Measurements from ENCODE around the gene PRKD1.

PRKD1 gene

DNA sequence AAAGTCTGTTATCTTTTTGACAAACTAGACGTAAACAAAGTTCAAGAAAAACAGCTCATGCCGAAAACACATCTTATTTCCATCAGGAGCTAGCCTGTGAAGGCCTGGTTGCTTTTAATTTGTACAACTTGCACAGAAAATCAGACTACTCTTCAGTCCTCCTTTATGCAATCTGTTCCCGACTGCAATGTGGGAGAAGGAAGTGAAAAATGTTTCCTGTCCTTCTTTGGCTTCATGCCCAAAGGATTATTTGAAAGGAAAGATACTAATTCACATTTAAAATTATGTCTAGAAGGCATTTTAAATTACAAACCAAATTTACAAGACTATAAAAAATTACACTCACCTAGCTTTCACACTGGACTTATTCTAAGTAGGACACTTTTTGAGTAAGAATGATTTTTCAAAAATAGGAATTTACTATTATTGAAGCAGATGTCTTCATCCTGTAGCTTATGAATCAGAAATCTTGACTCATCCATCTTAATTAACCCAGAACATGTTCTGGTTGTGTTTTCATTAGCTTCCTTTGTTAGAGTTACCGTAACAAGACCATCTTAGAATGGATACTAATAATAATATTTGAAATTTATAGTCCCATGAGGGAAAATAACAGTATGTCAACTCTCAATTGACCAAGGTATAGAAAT lies 272.6 kb downstream of the PRKD1 start:
- DNase-seq: no peak

DNA sequence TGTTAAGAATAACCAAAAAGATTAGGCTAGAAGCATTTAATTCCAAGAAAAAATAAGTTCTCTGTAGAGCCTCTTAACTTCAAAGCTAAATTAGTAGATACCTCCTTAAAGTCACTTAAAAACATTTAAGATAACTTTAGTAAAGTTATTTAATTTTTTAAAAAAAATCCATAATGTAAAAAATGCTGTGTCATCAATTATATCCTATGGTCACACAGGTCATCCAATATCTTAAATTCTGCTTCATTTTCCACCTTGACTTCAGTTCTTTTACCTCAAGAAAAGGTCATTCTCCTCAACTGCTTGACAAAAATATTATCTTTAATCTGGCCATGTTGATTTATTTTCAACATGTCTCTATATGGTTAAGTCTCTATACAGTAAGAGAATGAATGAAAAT lies 274.3 kb downstream of the PRKD1 start:
- no peak for DNase-seq

DNA sequence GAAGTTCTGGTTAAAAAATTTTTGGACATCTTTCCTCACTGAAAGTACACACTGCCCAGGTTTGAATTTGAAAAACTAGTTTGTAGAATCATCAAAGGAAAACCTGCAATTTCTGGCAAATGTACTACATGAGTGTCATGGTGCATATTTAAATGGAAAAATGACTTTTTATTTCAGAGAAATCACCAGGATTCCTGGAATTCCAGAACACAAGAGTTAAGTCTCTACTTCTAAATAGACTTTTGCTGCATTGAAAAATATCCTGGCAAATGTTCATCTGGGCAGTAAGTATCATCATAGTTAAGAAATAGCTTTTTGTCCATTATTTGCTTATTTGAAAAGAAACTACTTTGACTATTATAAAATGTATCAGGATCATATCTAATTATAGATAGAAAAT lies 275.1 kb downstream of the PRKD1 start:
- DNase-seq: no peak

- DNase-seq: no peak
These were observed 276.9 kb downstream of the PRKD1 start for GRCh38 chr14:29650554-29651269.

DNA sequence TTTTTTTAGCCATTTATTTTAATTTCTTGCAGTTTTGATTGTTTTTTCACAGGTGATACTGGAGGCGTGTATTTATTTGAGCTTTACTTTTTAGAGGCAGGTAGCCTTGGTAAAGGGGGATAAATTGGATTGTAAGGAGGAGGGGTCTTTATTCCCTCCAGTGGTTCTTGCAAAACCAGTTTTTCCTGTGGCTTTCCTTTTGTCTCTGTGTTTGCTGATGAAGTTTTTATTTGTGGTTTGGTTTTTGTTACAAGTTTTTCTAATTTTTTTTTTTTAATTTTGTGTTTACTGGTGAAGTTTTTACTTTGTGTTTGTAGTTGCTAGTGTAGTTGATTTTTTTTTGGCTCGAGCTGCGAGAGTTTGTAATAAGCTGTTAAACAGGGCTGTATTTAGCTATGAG lies 278.5 kb downstream of the PRKD1 start:
- no peak for DNase-seq

DNA sequence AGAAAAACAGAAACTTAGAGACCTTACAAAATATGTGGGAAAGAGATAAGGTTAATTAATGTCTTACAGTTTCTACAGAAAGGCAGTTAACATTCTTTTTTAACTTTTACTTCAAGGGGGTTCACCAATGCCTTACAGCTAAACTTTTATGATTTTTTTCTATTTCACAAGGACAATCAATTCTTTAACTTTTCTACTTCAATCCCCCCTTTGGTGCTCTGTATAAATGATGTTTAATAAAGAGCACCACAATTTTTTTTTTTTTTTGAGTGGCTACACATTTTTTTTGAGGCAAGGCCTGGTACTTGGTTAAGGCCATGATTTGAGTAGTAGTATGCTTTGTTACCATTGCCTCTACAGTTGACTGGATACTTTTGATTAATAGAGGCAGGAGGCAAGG lies 279.6 kb downstream of the PRKD1 start:
- DNase-seq: no peak

GRCh38 chr14:29645117-29645516 lies 282.5 kb downstream of the PRKD1 start:
- no peak for DNase-seq

DNA sequence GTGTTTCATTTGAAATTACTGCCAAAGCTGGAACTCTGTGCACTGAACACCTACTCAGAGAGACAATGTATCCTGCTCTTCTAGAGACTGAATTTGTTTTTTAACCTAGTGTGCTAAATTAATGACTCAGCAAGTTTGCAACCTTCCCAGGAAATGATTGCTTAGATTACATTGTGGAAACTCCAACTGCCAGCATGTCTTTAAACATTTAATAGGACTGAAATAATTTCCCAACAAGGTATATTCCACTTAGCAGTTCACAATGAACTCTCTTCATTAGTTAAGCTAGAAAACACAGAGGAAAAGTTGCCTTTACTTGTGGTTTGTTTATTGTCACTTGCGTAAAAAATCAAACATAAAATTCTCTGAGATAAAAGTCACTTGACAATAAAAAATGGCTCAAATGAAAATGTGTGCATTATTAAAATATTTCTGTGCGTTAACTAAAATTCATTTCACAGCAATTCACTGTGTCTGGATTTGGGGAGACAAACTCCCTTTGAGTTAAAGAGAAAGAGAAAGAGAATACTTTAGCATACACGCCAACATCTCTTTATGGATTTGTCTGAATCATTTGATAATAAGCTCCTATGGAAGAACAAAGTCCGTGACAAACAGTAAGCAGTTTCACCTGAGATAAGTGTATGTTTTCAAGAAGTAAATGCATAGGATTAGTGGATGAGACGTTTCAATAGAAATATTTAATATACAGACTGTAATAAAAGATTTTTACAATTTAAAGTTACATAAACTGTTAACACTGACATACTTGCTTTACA lies 284.0 kb downstream of the PRKD1 start:
- no peak for DNase-seq

DNA sequence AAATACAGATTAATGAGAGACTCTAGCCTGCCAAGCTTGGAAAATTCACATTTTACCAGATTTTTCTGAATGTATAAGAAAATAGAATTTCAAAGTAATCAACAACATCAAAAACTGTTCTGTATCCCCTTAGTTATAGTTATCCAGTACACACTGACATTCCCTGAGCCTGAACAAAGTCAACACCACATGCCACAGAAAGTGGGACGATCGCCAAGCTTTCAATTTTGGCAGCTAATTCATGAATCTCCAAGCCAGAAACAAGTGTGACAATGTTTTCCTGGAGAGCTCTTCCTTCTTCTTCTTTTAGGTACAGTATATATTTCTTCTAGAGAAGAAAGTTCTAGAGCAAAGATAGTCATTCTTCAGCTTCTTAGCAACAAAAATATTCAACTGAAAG lies 290.2 kb downstream of the PRKD1 start:
- no peak for DNase-seq

DNA sequence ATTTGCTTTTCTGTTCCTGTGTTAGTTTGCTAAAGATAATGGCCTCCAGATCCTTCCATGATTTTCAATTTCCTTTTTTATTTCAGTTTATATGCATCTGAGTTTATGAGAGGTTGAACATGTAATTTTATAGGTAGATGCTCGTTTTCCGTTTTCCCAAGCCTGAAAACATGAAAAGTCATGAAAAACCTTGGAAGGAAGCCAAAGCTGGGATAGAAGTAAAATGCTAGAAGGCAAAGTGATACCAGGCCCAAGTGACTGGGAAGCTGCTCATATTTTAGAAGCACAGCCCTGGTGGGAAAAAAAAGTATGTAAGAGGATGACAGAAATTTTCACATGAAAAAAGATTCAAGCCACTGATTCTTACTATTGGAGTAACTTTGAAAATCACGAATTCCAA lies 290.8 kb downstream of the PRKD1 start:
- DNase-seq: no peak

- no peak for DNase-seq
These were observed 297.0 kb downstream of the PRKD1 start for GRCh38 chr14:29630566-29631160.

DNA sequence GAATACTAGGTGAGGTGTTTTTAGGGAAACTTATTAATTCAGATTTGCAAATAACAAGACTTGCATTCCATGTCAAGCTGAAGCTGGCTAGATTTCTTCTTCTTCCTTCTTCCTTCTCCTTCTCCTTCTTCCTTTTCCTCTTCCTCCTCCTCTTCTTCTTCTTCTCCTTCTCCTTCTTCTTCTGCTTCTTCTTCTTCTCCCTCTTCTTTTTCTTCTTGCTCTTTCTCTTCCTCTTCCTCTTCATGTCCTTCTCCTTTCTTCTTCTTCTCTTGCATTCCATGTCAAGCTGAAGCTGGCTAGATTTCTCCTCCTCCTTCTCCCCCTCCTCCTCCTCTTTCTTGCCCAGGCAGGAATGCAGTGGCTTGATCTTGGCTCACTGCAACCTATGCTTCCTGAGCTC lies 297.8 kb downstream of the PRKD1 start:
- no peak for DNase-seq

GRCh38 chr14:29627137-29627536 lies 300.5 kb downstream of the PRKD1 start:
- no peak for DNase-seq

DNA sequence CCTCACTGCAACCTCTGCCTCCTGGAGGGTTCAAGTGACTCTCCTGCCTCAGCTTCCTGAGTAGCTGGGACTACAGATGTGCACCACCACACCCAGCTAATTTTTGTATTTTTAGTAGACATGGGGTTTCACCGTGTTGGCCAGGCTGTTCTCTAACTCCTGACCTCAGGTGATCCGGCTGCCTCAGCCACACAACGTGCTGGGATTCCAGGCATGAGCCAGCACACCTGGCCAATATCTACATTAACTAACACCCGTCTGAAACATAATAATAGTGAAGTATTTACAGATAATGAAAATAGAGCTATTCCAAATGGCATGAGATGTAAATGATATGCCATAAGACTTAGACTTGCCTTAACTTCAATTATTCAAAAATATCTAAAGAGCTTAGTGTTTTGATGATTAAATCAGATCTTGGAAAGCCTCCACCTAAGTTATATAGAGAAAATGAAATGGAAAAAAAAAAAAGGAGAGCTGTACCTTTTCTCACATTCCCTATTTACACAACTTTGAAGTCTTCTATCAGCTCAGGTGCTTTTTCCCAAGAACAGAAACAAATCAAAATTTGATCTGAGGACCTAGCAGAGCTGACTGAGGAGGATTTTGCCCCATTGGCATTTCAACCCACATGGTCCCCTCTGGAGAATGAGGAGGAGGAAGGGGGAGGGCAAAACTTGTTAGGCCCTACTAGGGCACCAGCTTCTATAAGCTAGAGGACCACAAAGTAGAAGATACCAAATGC lies 309.2 kb downstream of the PRKD1 start:
- no peak for DNase-seq

- no peak for DNase-seq
These were observed 310.7 kb downstream of the PRKD1 start for GRCh38 chr14:29616922-29617321.

- no peak for DNase-seq
These were observed 318.8 kb downstream of the PRKD1 start for GRCh38 chr14:29608861-29609260.

GRCh38 chr14:29607169-29607568 lies 320.5 kb downstream of the PRKD1 start:
- DNase-seq: no peak

GRCh38 chr14:29603696-29604095 lies 324.0 kb downstream of the PRKD1 start:
- DNase-seq: no peak

- DNase-seq: no peak
These were observed 326.0 kb downstream of the PRKD1 start for GRCh38 chr14:29601616-29602015.

GRCh38 chr14:29587761-29588470 lies 339.7 kb downstream of the PRKD1 start:
- no peak for DNase-seq

DNA sequence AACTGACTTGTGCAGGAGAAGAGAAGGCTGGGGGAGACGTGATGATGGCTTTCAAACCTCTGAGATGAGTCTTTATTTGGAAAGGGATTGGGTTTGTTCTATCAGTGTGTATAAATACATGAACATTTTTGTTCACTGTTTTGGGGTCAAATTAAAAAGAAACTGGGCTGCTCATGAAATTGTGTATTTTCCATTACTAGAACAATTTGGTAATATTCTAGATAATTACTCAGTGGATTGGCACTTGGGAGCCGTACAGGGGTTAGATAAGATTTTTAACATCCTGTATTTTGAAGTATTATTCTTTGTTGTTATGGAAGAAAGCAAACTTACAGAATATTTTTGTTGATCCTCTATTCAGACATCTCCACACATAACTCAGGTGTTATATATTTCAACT lies 340.6 kb downstream of the PRKD1 start:
- no peak for DNase-seq

GRCh38 chr14:29584992-29585391 lies 342.7 kb downstream of the PRKD1 start:
- no peak for DNase-seq
